Activated T-helper 1 cell treated with anti-CD3 and anti-CD28 coated beads, Interleukin-12 subunit alpha, Interleukin-12 subunit beta, Interleukin-2, Interleukin-4 antibody, amounts not matched to agents 30 ng/mL and 10 ng/mL and 1 ng/mL, durations not matched to agents 14 hours and 24 hours and 36 hours (primary cell): Measurements from ENCODE around the gene MYO3B. TPM values are rescaled to one million over a fixed set of nuclear protein-coding genes. Genes with fewer than 3 reads are reported as not detected.
"Not testable (repeated sequence)": the region's sequence is repeated elsewhere in the genome, so short reads cannot be mapped to it uniquely, and the experiment has no call there.

Experiments
- DNase-seq: peaks from one replicate; pipeline ENCODE4 v3.0.0; 2021; ENCODE audit warnings: low spot score
- H3K27ac Mint-ChIP-seq: one replicate; pipeline ENCODE4 v1.8.0; 2021; ENCODE audit warnings: mild to moderate bottlenecking, mixed read lengths
- H3K27me3 Mint-ChIP-seq: one replicate; pipeline ENCODE4 v1.8.0; 2022; ENCODE audit warnings: mild to moderate bottlenecking, moderate library complexity, mixed read lengths; ENCODE audit not compliant: insufficient read depth
- H3K36me3 Mint-ChIP-seq: one replicate; pipeline ENCODE4 v1.8.0; 2021; ENCODE audit warnings: low read depth, mixed read lengths
- H3K4me1 Mint-ChIP-seq: one replicate; pipeline ENCODE4 v1.8.0; 2021; ENCODE audit warnings: low read depth, mixed read lengths
- H3K4me3 Mint-ChIP-seq: one replicate; pipeline ENCODE4 v1.8.0; 2021; ENCODE audit warnings: mild to moderate bottlenecking, moderate library complexity, mixed read lengths
- H3K9me3 Mint-ChIP-seq: one replicate; pipeline ENCODE4 v1.8.0; 2021; ENCODE audit warnings: mixed read lengths
- intact Hi-C: fragments of 100-400 bp; cut with micrococcal nuclease; formaldehyde crosslinking; loops from one replicate; pipeline ENCODE4 v1.15.1; 2024
- total RNA-seq: library from RNA; stranded (reverse); gene quantifications from 2 replicates; pipeline ENCODE4 v1.2.3, GENCODE V29; 2022

Gene MYO3B
- total RNA-seq, 1 donor from 2014 or later, result 0.57 TPM

DNA sequence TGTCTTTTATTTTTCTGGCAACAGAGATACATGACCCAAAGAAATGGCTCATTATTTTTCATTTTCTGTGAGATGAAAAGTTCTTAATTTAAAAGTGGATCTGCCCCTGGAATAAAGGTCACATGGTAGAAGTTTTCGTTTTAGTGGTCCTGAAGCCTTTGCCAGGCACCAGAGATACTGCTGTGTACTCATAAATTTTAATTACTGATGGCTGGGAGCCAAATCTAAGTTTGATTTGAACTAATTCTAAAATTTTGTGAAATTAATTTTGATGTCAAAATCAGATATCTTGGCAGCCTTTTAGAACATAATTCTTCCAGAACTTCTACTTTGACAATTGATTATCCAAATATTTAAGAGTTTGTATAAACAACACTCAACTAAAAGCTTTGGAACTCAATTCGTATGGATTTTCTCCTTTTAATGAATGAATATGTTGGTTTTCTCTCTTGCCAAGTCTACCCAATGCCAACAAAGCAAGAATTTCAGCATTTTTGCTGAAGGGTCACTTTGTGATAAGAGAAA lies 408.7 kb downstream of the MYO3B start:
- Mint-ChIP-seq H3K36me3 (no peaks in the 10 kb centered on the region), H3K4me3 (no peak overlapping the region), H3K27me3 (peaks cover 10% of the 10 kb centered on the region), H3K4me1 (no peaks in the 10 kb centered on the region), H3K9me3 (no peaks in the 10 kb centered on the region), H3K27ac (no peak overlapping the region)
- intact Hi-C loops, result no loop called here
- no peak for DNase-seq

DNA sequence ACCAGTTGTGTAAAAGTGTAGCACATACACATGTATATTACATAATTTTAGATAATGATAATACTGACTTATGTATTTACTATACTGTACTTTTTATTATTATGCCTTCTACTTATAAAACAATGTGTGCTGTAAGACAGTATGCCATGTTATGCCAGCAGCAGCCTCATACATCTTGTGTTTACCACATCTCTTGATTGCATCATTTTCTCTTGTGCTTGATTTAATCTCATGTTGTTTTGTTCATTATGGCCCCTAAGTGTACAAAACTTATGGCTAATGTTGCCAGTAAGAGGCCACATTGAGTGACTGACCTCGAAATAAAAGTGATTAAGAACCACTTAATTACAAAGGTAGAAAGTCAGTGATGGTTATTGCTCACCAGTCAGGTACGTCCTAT lies 409.2 kb downstream of the MYO3B start:
- peaks cover 10% of the 10 kb centered on the region for H3K27me3 Mint-ChIP-seq
- H3K27ac Mint-ChIP-seq, result no peak overlapping the region
- intact Hi-C loops, result no loop called here
- H3K9me3 Mint-ChIP-seq, result no peaks in the 10 kb centered on the region
- H3K36me3 Mint-ChIP-seq, result no peaks in the 10 kb centered on the region
- H3K4me1 Mint-ChIP-seq, result no peaks in the 10 kb centered on the region
- no peak for DNase-seq
- no peak overlapping the region for H3K4me3 Mint-ChIP-seq

GRCh38 chr2:170587922-170588321 lies 410.0 kb downstream of the MYO3B start:
- Mint-ChIP-seq H3K9me3 (no peaks in the 10 kb centered on the region), H3K4me3 (no peak overlapping the region), H3K27me3 (peaks cover 10% of the 10 kb centered on the region), H3K4me1 (no peaks in the 10 kb centered on the region), H3K36me3 (no peaks in the 10 kb centered on the region), H3K27ac (no peak overlapping the region)
- intact Hi-C loops, result no loop called here
- DNase-seq, result no peak

DNA sequence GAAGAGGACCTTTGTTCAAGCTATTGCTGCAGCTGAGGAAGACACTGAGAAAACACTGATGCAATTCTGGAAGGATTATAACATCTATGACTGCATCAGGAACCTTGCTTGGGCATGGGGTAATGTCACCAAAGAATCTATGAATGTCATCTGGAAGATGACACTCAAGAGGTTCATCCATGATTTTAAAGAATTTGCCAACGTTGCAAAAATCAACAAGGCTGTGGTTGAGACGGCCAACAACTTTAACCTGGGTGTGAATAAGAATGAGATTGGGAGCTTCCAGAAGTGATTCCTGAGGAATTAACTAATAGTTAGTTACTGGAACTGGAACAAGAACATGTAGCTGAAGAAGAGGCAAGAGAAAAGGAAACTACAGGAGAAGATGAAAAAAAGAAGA lies 410.8 kb downstream of the MYO3B start:
- H3K36me3 Mint-ChIP-seq, result no peaks in the 10 kb centered on the region
- H3K9me3 Mint-ChIP-seq, result no peaks in the 10 kb centered on the region
- no peak overlapping the region for H3K4me3 Mint-ChIP-seq
- intact Hi-C loops, result no loop called here
- H3K27me3 Mint-ChIP-seq, result peaks cover 10% of the 10 kb centered on the region
- DNase-seq, result no peak
- no peaks in the 10 kb centered on the region for H3K4me1 Mint-ChIP-seq
- no peak overlapping the region for H3K27ac Mint-ChIP-seq

- no peaks in the 10 kb centered on the region for H3K4me1 Mint-ChIP-seq
- no peak overlapping the region for H3K4me3 Mint-ChIP-seq
- no peaks in the 10 kb centered on the region for H3K9me3 Mint-ChIP-seq
- no peak overlapping the region for H3K27ac Mint-ChIP-seq
- intact Hi-C loops, result no loop called here
- H3K27me3 Mint-ChIP-seq, result peaks cover 3% of the 10 kb centered on the region
- H3K36me3 Mint-ChIP-seq, result no peaks in the 10 kb centered on the region
- no peak for DNase-seq
Observed at GRCh38 chr2:170596576-170596975, 418.6 kb downstream of the MYO3B start.

DNA sequence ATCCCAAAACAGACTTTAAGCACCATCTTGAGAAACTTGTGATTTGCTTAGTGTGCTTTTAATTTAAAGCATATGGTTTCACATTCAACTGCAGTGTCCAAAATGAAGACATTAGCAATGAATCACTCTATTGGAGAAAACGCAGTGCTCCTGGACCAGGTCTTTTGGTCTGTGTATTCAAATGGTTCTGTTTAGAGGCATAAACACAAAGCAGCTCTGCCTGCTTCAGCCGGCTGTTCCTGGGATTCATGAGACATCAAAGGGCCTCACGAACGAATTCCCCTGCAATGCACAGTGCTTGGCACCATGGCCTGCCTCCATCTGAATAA lies 420.1 kb downstream of the MYO3B start:
- intact Hi-C loops, result no loop called here
- H3K27me3 Mint-ChIP-seq, result peaks cover 4% of the 10 kb centered on the region
- H3K4me1 Mint-ChIP-seq, result no peaks in the 10 kb centered on the region
- H3K9me3 Mint-ChIP-seq, result no peaks in the 10 kb centered on the region
- no peak for DNase-seq
- H3K27ac Mint-ChIP-seq, result no peak overlapping the region
- H3K4me3 Mint-ChIP-seq, result no peak overlapping the region
- no peaks in the 10 kb centered on the region for H3K36me3 Mint-ChIP-seq

DNA sequence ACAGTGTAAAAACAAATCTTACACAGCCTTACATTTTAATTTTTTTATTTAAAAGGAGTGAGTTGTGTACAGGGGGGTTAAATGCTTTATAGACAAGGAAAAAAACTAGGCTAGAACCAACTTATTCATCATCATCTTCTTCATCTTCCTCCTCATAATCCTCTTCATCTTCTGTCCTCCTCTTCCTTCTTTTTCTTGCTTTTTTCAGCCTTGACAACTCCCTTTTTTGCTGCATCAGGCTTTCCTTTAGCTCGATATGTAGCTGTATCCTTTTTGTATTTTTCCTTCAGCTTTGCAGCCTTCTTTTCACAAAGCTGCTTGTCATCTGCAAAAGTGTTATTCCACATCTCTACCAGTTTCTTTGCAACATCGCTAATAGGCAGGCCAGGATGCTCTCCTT lies 423.5 kb downstream of the MYO3B start:
- no peaks in the 10 kb centered on the region for H3K36me3 Mint-ChIP-seq

DNA sequence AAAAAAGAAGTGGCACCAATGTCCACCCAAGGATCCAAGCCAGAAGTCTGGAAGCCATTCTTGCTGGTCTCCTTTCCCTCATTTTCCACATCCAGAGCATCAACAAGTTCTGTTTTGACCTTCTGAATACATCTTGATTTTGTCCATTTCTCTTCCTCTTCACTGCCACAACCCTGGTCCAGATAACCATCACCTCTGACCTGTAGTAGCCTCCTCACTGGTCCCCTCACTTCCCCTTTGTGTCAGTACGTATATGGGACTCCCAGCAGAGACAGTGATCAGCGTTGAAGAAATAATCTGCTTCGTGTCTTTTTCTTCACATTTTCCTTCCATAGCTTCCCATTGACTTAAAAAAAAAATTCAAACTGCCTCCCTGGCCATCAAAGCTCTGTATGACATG lies 427.9 kb downstream of the MYO3B start:
- no peak for DNase-seq
- Mint-ChIP-seq H3K36me3 (no peaks in the 10 kb centered on the region), H3K4me1 (no peaks in the 10 kb centered on the region), H3K9me3 (no peaks in the 10 kb centered on the region), H3K27me3 (peaks cover 9% of the 10 kb centered on the region), H3K27ac (no peak overlapping the region), H3K4me3 (no peak overlapping the region)
- intact Hi-C loops, result no loop called here

More for the DNA sequence above, 423.5 kb downstream of the MYO3B start:
- intact Hi-C loops, result loop anchor here (5.0 kb wide), 1 partner anchor 194 kb away; no protein-coding TSS in a partner anchor
- H3K27me3 Mint-ChIP-seq, result peaks cover 7% of the 10 kb centered on the region
- DNase-seq, result no peak
- H3K27ac Mint-ChIP-seq, result no peak overlapping the region
- H3K4me1 Mint-ChIP-seq, result no peaks in the 10 kb centered on the region
- no peaks in the 10 kb centered on the region for H3K9me3 Mint-ChIP-seq
- H3K4me3 Mint-ChIP-seq, result no peak overlapping the region

- no peaks in the 10 kb centered on the region for H3K4me1 Mint-ChIP-seq
- H3K27ac Mint-ChIP-seq, result no peak overlapping the region
- no peak overlapping the region for H3K4me3 Mint-ChIP-seq
- no peaks in the 10 kb centered on the region for H3K9me3 Mint-ChIP-seq
- no peak for DNase-seq
- intact Hi-C loops, result no loop called here
- H3K36me3 Mint-ChIP-seq, result no peaks in the 10 kb centered on the region
- peaks cover 9% of the 10 kb centered on the region for H3K27me3 Mint-ChIP-seq
Observed at GRCh38 chr2:170607171-170607570, 429.2 kb downstream of the MYO3B start.

DNA sequence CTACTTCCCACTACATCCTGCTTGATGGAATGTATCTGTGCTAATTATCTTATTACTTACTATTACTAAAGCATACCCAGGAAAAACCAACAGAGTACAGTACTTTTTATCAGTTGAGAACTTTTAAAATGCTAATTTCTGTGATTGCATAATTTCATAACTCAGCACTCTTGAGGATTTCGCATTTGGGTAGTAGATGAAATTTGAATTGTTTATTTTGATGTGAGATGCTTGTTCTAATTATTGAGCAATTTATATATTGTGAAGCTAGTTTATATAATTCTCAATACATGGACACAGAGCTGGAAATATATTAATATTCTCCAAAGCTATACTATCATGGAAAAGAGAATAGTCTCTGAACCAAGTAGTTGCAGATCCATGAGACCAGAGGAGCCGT lies 432.7 kb downstream of the MYO3B start:
- Mint-ChIP-seq H3K9me3 (no peaks in the 10 kb centered on the region), H3K36me3 (no peaks in the 10 kb centered on the region), H3K27me3 (peaks cover 5% of the 10 kb centered on the region), H3K4me3 (no peak overlapping the region), H3K4me1 (no peaks in the 10 kb centered on the region), H3K27ac (no peak overlapping the region)
- intact Hi-C loops, result no loop called here
- no peak for DNase-seq

- DNase-seq, H3K27ac Mint-ChIP-seq, H3K27me3 Mint-ChIP-seq, H3K36me3 Mint-ChIP-seq, H3K4me1 Mint-ChIP-seq, H3K4me3 Mint-ChIP-seq, intact Hi-C loops: not testable (repeated sequence)
- peaks cover 15% of the 10 kb centered on the region for H3K9me3 Mint-ChIP-seq
Observed at GRCh38 chr2:170618948-170619347, 441.0 kb downstream of the MYO3B start.

DNA sequence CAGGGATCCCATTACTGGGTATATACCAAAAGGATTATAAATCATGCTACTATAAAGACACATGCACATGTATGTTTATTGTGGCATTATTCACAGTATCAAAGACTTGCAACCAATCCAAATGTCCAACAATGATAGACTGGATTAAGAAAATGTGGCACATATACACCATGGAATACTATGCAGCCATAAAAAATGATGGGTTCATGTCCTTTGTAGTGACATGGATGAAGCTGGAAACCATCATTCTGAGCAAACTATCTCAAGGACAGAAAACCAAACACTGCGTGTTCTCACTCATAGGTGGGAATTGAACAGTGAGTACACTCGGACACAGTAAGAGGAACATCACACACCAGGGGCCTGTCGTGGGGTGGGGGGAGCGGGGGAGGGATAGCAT lies 457.1 kb downstream of the MYO3B start:
- H3K9me3 Mint-ChIP-seq, intact Hi-C loops, H3K36me3 Mint-ChIP-seq, DNase-seq, H3K27ac Mint-ChIP-seq, H3K27me3 Mint-ChIP-seq, H3K4me3 Mint-ChIP-seq, H3K4me1 Mint-ChIP-seq: not testable (repeated sequence)

DNA sequence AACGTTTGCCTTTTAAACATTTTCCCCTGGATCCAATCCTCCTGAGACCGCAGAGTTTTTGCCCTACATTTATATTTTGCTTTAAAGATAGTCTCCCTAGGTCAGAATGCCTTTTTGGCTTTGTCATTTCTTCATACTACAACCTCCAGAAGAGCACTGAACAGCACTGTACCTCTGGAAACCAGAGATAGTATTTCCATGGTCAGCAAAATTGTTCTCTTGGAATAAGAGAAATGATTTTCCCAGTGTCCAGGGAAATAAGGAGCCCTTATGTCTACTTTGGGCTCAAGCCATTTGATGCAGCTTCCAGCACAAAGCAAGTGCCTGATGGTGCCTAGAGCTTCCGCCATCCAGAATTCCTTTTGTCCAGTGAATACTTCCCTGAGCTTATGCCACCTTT lies 461.7 kb downstream of the MYO3B start:
- intact Hi-C loops, result no loop called here
- Mint-ChIP-seq H3K4me1 (no peaks in the 10 kb centered on the region), H3K36me3 (no peaks in the 10 kb centered on the region), H3K27ac (no peak overlapping the region), H3K4me3 (no peak overlapping the region), H3K27me3 (peaks cover 5% of the 10 kb centered on the region), H3K9me3 (no peaks in the 10 kb centered on the region)
- no peak for DNase-seq

DNA sequence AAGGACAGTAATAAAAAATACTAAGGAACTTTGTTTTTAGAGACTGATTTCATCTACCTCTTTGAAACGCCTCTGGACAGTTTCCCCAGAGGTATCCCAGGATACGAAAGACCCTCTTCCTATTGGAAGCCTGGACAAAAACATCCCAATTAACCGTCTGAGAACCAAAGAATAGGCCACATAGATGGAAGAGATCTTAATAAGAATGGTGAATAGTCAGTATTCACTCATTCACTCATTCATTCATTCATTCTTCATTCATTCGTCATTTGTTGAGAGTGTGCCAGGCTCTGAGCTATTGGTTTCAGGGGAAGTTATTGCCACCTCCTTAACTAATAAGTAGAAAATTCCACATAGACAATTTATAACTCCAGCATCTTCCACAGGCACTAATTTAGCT lies 464.0 kb downstream of the MYO3B start:
- H3K4me3 Mint-ChIP-seq, result no peak overlapping the region
- H3K4me1 Mint-ChIP-seq, result no peaks in the 10 kb centered on the region
- peaks cover 4% of the 10 kb centered on the region for H3K27me3 Mint-ChIP-seq
- no peaks in the 10 kb centered on the region for H3K36me3 Mint-ChIP-seq
- H3K27ac Mint-ChIP-seq, result no peak overlapping the region
- intact Hi-C loops, result no loop called here
- DNase-seq, result no peak
- H3K9me3 Mint-ChIP-seq, result no peaks in the 10 kb centered on the region
